ENCODE measurements around the gene AP2A1. TPM values are rescaled to one million over a fixed set of nuclear protein-coding genes. Genes with fewer than 3 reads are reported as not detected.

The AP2A1 gene
- total and polyA plus RNA-seq, 9 donors, result 31.3 to 76.9 (median 64.9) TPM

DNA sequence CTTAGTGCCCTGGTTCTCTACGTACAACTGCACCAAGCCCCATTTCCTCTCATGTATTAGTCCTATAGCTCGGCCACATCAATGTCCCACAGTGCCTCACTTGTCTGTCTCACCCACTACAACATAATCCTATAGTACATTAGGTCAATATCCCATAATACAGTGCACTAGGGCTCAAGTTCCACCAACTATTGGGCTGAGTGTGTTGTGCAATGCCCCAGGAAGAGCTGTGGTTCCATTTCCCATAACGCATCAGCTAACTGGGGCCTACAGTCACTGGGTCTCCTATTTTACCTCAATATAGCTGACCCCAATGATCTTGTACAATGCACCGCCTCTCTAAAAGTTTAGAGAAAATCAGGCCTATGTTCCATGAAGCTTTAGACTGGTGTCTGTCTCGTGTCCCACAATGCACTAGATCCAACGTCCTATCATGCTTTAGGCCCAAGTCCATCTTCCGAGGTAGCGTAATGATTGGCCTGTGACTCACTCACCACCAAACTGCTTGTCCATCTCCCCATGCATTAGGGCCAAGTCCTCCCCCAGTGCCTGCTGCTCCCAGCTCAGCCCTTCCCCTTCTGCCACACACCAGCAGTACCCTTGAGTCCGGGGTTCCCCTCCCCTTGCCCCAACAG, 25.5 kb upstream of the AP2A1 start:
- Histone ChIP-seq H3K36me3 (ENCODE audit: control insufficient read depth, insufficient read depth, low read length) (no peaks in the 10 kb centered on the region), H3K9me3 (replicated peaks; ENCODE audit: control insufficient read depth, low read depth, low read length) (no peaks in the 10 kb centered on the region)
- 87% methylated on average over 8 of the region's 9 CpGs for WGBS (ENCODE audit: insufficient coverage)

DNA sequence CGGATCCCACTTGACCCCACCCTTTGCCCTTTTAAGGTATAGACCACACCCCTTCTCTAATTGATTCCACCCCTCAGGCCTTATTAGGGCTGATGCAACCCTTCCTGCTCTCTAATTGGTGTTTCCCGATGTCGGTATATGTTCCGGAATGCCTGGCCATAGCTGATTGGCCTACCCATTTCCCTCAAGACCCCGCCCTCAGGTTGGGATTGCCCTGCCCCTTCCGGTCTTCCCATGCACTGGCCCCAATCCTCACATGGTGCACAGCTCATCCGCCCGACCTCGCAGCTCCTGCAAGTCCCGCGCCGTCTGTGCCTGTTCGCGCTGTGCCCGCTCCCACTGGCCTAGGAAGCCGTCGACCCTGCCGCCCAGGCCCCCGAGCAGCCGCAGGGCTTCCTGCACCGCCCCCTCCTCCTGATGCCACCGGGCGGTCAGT, 21.8 kb upstream of the AP2A1 start:
- H3K27ac ChIP-seq (ENCODE audit: low read length), result no peak overlapping the region
- H3K36me3 ChIP-seq (ENCODE audit: control insufficient read depth, insufficient read depth, low read length), result no peaks in the 10 kb centered on the region
- H3K27me3 ChIP-seq (ENCODE audit: control insufficient read depth, insufficient read depth, low read length), result no peaks in the 10 kb centered on the region
- H3K4me3 ChIP-seq (ENCODE audit: low read length), result no peak overlapping the region
- 86% methylated on average over 15 of the region's 23 CpGs for WGBS (ENCODE audit: insufficient coverage)
- H3K4me1 ChIP-seq (ENCODE audit: control insufficient read depth, insufficient read depth, low read length), result peaks cover 10% of the 10 kb centered on the region
- no peaks in the 10 kb centered on the region for H3K9me3 ChIP-seq (replicated peaks; ENCODE audit: control insufficient read depth, low read depth, low read length)
- no peak for DNase-seq

More for the DNA sequence above, 25.5 kb upstream of the AP2A1 start:
- Histone ChIP-seq H3K4me1 (ENCODE audit: control insufficient read depth, insufficient read depth, low read length) (peaks cover 10% of the 10 kb centered on the region), H3K27me3 (ENCODE audit: control insufficient read depth, insufficient read depth, low read length) (no peaks in the 10 kb centered on the region), H3K27ac (ENCODE audit: low read length) (peak overlapping the region; percentile 35), H3K4me3 (ENCODE audit: low read length) (no peak overlapping the region)
- DNase-seq, result no peak

DNA sequence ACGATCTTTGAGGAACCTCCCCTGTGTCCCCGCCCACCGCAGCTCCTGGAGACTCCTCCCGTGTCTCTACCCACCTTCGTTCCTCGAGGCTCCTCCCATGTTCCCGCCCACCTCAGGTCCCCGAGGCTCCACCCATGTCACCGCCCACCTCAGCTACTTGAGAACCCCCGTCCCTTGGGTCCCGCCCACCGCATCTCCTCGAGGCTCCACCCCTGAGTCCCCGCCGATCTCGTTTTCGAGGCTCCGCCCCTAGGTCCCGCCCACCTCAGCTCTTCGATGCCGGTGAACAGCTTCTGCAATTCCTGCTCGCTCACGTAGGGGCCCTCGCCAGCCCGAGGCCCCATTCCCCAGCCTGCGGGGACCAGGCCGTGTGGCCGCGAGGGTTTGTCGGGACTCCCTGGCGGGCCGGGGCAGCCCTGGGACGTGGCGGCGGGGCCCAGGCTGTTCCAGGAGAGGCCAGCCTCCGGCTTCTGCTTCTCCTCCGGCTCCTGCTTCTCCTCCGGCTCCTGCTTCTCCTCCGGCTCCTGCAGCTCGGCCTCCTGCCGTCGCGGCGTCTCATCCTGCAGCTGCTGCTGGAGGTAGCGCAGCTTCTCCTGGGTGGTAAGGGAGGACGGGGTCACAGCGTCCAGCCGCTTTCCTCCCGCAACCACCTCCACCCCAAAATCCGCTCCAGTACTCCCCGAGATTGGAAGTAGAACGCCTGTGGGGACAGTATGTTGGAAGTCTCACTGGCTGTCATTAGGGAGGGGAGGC, 20.4 kb upstream of the AP2A1 start:
- Histone ChIP-seq H3K36me3 (ENCODE audit: control insufficient read depth, insufficient read depth, low read length) (no peaks in the 10 kb centered on the region), H3K4me1 (ENCODE audit: control insufficient read depth, insufficient read depth, low read length) (peaks cover 10% of the 10 kb centered on the region), H3K27ac (ENCODE audit: low read length) (no peak overlapping the region), H3K4me3 (ENCODE audit: low read length) (no peak overlapping the region), H3K27me3 (ENCODE audit: control insufficient read depth, insufficient read depth, low read length) (no peaks in the 10 kb centered on the region), H3K9me3 (replicated peaks; ENCODE audit: control insufficient read depth, low read depth, low read length) (no peaks in the 10 kb centered on the region)
- DNase-seq, result peak; percentile 57
- 37% methylated on average over 38 of the region's 52 CpGs for WGBS (ENCODE audit: insufficient coverage)

DNA sequence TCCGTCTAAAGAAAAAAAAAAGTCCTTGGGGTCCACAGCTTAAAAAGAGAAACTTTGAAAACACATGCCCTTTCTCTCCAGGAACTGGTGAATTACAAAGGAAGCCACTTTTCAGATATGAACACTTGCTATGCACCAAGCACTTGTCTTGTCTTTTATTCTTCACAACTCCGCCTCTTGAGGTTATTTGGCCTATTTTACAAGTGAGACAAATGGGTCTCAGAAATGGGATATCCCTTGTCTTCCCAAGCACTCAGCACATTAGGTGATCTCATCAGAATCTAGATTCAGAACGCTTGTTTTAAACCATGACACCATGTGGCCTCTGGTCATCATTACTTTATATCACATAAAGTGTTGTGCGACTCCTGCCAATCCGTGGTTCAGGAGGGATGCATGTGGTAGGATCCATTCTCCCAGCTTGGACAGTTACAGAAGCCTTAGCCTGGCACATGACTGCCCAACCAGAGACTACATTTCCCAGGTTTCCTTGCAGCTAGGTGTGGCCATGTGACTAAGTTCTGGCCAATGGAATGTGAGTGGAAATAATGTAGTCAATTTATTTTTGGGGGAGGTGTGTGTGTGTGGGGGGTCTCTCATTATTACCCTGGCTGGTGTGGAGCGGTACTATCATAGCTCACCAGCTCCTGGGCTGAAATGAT, 17.6 kb upstream of the AP2A1 start:
- no peak for DNase-seq
- Histone ChIP-seq H3K9me3 (replicated peaks; ENCODE audit: control insufficient read depth, low read depth, low read length) (peaks cover 5% of the 10 kb centered on the region), H3K36me3 (ENCODE audit: control insufficient read depth, insufficient read depth, low read length) (no peaks in the 10 kb centered on the region), H3K27ac (ENCODE audit: low read length) (no peak overlapping the region), H3K4me1 (ENCODE audit: control insufficient read depth, insufficient read depth, low read length) (peaks cover 4% of the 10 kb centered on the region), H3K27me3 (ENCODE audit: control insufficient read depth, insufficient read depth, low read length) (no peaks in the 10 kb centered on the region), H3K4me3 (ENCODE audit: low read length) (no peak overlapping the region)
- WGBS (ENCODE audit: insufficient coverage), result 100% methylated on average over 1 of the region's 6 CpGs

DNA sequence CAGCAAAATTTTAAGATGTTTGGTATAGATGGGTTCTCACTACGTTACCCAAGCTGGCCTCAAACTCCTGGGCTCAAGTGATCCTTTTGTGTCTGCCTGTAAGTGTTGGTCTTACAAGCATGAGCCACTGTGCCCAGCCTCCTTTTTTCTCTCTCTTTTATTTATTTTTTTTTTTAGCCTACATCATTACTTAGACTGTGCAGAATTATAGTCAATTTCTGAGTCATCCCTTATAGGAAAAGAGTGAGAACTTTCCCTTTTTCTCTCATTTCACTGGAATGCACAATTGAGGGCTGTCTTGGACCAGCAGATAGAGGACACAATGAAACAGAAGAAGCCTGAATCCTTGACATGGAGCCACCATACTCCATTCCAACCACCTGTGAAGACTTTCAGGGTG, 17.0 kb upstream of the AP2A1 start:
- WGBS (ENCODE audit: insufficient coverage), result no CpG with 5 or more reads among the region's 1 CpG
- Histone ChIP-seq H3K4me1 (ENCODE audit: control insufficient read depth, insufficient read depth, low read length) (peaks cover 4% of the 10 kb centered on the region), H3K27ac (ENCODE audit: low read length) (no peak overlapping the region), H3K4me3 (ENCODE audit: low read length) (no peak overlapping the region), H3K9me3 (replicated peaks; ENCODE audit: control insufficient read depth, low read depth, low read length) (peaks cover 5% of the 10 kb centered on the region), H3K27me3 (ENCODE audit: control insufficient read depth, insufficient read depth, low read length) (no peaks in the 10 kb centered on the region), H3K36me3 (ENCODE audit: control insufficient read depth, insufficient read depth, low read length) (no peaks in the 10 kb centered on the region)
- DNase-seq, result no peak

DNA sequence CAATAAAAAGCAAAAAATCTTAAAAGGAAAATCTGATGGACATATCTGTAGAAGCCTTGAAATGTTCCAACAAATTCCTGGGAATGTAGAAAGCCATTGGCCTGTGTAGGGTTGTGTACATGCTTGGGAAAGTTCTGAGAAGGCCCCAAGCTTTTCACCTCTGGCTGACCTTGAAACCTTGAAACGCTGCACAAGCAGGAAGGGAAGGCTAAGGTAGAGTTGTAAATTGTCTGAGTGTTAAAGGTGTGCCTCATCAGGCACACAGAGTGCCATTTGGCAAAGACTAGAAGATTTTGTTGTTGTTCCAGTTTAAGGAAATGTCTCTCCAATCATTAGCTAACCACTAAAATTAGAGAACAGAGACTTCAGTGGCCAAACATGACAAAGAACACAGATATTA, 14.1 kb upstream of the AP2A1 start:
- Histone ChIP-seq H3K4me3 (ENCODE audit: low read length) (no peak overlapping the region), H3K9me3 (replicated peaks; ENCODE audit: control insufficient read depth, low read depth, low read length) (peaks cover 9% of the 10 kb centered on the region), H3K4me1 (ENCODE audit: control insufficient read depth, insufficient read depth, low read length) (no peaks in the 10 kb centered on the region), H3K36me3 (ENCODE audit: control insufficient read depth, insufficient read depth, low read length) (no peaks in the 10 kb centered on the region), H3K27me3 (ENCODE audit: control insufficient read depth, insufficient read depth, low read length) (no peaks in the 10 kb centered on the region), H3K27ac (ENCODE audit: low read length) (no peak overlapping the region)
- DNase-seq, result no peak
- WGBS (ENCODE audit: insufficient coverage), result 71% methylated on average over 1 of the region's 1 CpG

DNA sequence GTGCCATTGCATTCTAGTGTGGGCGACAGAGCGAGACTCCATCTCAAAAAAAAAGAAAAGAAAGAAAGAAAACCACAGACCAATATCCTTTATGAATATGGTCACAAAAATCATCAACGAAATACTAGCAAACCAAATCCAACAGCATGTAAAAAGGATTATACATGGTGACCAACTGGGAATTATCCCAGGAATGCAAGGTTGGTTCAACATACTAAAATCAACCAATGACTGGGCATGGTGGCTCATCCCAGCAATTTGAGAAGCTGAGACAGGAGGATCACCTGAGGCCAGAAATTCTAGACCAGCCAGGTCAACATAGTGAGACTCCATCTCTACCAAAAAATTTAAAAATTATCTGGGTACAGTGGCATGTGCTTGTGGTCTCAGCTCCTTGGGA, 10.8 kb upstream of the AP2A1 start:
- no peak for DNase-seq
- WGBS (ENCODE audit: insufficient coverage), result no CpG with 5 or more reads among the region's 3 CpGs
- Histone ChIP-seq H3K9me3 (replicated peaks; ENCODE audit: control insufficient read depth, low read depth, low read length) (peaks cover 9% of the 10 kb centered on the region), H3K36me3 (ENCODE audit: control insufficient read depth, insufficient read depth, low read length) (no peaks in the 10 kb centered on the region), H3K27me3 (ENCODE audit: control insufficient read depth, insufficient read depth, low read length) (no peaks in the 10 kb centered on the region), H3K4me3 (ENCODE audit: low read length) (no peak overlapping the region), H3K27ac (ENCODE audit: low read length) (no peak overlapping the region), H3K4me1 (ENCODE audit: control insufficient read depth, insufficient read depth, low read length) (peaks cover 5% of the 10 kb centered on the region)

DNA sequence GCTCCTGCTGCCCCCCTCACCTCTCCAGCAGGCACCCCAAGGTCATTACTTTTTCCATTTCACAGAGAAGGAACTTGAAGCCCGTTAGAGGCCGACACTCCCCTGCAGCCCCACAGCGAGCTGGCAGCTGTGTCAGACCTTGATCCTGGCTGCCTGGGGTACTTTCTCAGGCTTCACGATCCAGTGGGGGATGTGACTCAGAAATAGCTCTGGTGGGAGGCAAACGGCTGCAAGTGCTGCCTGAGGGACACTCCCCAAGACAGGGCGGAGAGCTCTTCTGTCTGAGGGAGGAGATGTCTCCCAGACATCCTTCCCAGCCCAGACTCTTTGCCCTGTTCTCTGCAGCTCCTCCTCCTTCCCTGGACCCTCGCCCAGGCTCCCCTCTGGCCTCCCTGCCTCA, 8.5 kb upstream of the AP2A1 start:
- DNase-seq, result no peak
- H3K27ac ChIP-seq (ENCODE audit: low read length), result no peak overlapping the region

DNA sequence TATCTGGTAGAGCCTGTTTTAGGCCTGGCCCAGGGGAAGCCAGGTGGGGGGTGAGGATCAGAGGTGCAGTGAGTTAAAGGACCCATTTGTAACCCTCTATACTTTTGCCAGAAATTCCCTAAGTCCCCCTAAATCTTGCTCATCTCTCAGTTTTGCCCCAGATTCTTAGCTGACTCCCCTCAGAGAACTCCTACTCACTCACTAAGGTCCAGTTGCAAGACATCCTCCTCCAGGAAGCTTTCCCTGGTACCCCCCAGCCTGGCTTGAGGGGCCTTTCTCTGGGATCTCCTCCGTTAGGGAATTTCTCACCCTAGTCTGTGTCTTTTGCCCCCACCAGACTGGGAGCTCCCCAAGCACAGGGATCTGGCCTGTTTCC, 5.6 kb upstream of the AP2A1 start:
- Histone ChIP-seq H3K27ac (ENCODE audit: low read length) (peak overlapping the region; percentile 82), H3K36me3 (ENCODE audit: control insufficient read depth, insufficient read depth, low read length) (no peaks in the 10 kb centered on the region), H3K27me3 (ENCODE audit: control insufficient read depth, insufficient read depth, low read length) (no peaks in the 10 kb centered on the region), H3K4me1 (ENCODE audit: control insufficient read depth, insufficient read depth, low read length) (peaks cover 23% of the 10 kb centered on the region), H3K4me3 (ENCODE audit: low read length) (no peak overlapping the region), H3K9me3 (replicated peaks; ENCODE audit: control insufficient read depth, low read depth, low read length) (peaks cover under 1% of the 10 kb centered on the region)
- WGBS (ENCODE audit: insufficient coverage), result no CpG with 5 or more reads among the region's 1 CpG
- no peak for DNase-seq

More for the DNA sequence above, 8.5 kb upstream of the AP2A1 start:
- Histone ChIP-seq H3K4me1 (ENCODE audit: control insufficient read depth, insufficient read depth, low read length) (peaks cover 15% of the 10 kb centered on the region), H3K27me3 (ENCODE audit: control insufficient read depth, insufficient read depth, low read length) (no peaks in the 10 kb centered on the region), H3K36me3 (ENCODE audit: control insufficient read depth, insufficient read depth, low read length) (no peaks in the 10 kb centered on the region), H3K9me3 (replicated peaks; ENCODE audit: control insufficient read depth, low read depth, low read length) (peaks cover 4% of the 10 kb centered on the region), H3K4me3 (ENCODE audit: low read length) (no peak overlapping the region)
- WGBS (ENCODE audit: insufficient coverage), result 0% methylated on average over 2 of the region's 7 CpGs

DNA sequence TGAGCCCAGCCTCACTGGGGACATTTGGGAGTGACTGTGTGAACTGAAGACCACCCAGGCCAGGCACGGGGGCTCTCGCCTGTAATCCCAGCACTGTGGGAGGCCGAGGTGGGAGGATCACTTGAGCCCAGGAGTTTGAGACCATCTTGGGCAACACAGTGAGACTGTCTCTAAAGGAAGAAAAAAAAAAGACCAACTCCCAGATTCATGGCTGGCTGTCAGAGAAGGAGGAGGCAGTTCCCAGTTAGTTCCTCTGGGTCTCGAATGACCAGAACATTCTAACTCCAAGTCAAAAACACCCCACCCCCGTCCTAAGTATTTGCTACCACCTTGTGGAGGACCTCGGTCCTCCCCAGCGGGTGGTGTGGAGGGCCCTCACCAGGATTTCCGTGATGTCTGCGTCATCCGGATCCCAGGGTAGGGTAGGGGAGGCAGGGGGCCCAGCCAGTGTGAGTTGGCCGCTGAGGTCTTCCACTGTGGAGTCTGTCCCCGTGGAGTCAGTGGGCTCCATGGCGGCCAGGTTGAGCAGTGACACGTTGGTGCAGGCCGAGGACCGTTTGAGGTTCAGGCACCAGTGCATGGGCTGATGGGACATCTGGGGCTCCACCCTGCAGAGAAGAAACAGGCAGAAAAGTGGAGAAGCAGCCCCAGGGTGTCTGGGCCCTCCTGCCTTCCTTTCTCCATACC, 5.0 kb upstream of the AP2A1 start:
- H3K36me3 ChIP-seq (ENCODE audit: control insufficient read depth, insufficient read depth, low read length), result no peaks in the 10 kb centered on the region
- no peak overlapping the region for H3K4me3 ChIP-seq (ENCODE audit: low read length)
- peak overlapping the region; percentile 82 for H3K27ac ChIP-seq (ENCODE audit: low read length)
- whole genome bisulfite sequencing (ENCODE audit: insufficient coverage), result 49% methylated on average over 10 of the region's 16 CpGs
- peaks cover 23% of the 10 kb centered on the region for H3K4me1 ChIP-seq (ENCODE audit: control insufficient read depth, insufficient read depth, low read length)
- no peaks in the 10 kb centered on the region for H3K9me3 ChIP-seq (replicated peaks; ENCODE audit: control insufficient read depth, low read depth, low read length)
- DNase-seq, result peak; percentile 84
- no peaks in the 10 kb centered on the region for H3K27me3 ChIP-seq (ENCODE audit: control insufficient read depth, insufficient read depth, low read length)
